UCSD-AML1 (cell line): ENCODE data around the gene TRAPPC12.
"Not testable (repeated sequence)": the region's sequence is repeated elsewhere in the genome, so short reads cannot be mapped to it uniquely, and the experiment has no call there.

Source experiments
- DNase-seq: peaks from one replicate; lab custom pipeline; 2025; ENCODE audit not compliant: unreplicated experiment; lab: John Stamatoyannopoulos, UW

TRAPPC12 gene

GRCh38 chr2:3498783-3499394 is 119.4 kb downstream of the TRAPPC12 start:
- no peak for DNase-seq

- DNase-seq: no peak
Measured at GRCh38 chr2:3500326-3500899, 120.9 kb downstream of the TRAPPC12 start.

- no peak for DNase-seq
Measured at GRCh38 chr2:3503046-3503445, 123.6 kb downstream of the TRAPPC12 start.

GRCh38 chr2:3503483-3503882 is 124.0 kb downstream of the TRAPPC12 start:
- no peak for DNase-seq

GRCh38 chr2:3504741-3505140 is 125.2 kb downstream of the TRAPPC12 start:
- no peak for DNase-seq

GRCh38 chr2:3505771-3506170 is 126.3 kb downstream of the TRAPPC12 start:
- no peak for DNase-seq

GRCh38 chr2:3512086-3512485 is 132.6 kb downstream of the TRAPPC12 start:
- DNase-seq: no peak

- no peak for DNase-seq
Measured at GRCh38 chr2:3513026-3513810, 133.7 kb downstream of the TRAPPC12 start.

GRCh38 chr2:3515438-3515837 is 135.9 kb downstream of the TRAPPC12 start:
- not testable (repeated sequence) for DNase-seq

- no peak for DNase-seq
Measured at GRCh38 chr2:3516831-3517230, 137.3 kb downstream of the TRAPPC12 start.

- no peak for DNase-seq
Measured at GRCh38 chr2:3517948-3518495, 138.5 kb downstream of the TRAPPC12 start.

- DNase-seq: peak; percentile 99
Measured at GRCh38 chr2:3518496-3519254, 139.2 kb downstream of the TRAPPC12 start.

GRCh38 chr2:3519255-3520205 is 140.0 kb downstream of the TRAPPC12 start, which contains the start of gene ADI1:
Gene ADI1, minus strand, starts transcription at chr2:3519531. Its CDS starts 44 bp downstream, at chr2:3519487.
- peak; percentile 89 for DNase-seq

- no peak for DNase-seq
Measured at GRCh38 chr2:3520591-3520990, 141.1 kb downstream of the TRAPPC12 start.

- no peak for DNase-seq
Measured at GRCh38 chr2:3522961-3523421, 143.5 kb downstream of the TRAPPC12 start.

GRCh38 chr2:3523551-3524041 is 144.1 kb downstream of the TRAPPC12 start:
- DNase-seq: no peak

- DNase-seq: no peak
Measured at GRCh38 chr2:3526871-3527270, 147.4 kb downstream of the TRAPPC12 start.

- no peak for DNase-seq
Measured at GRCh38 chr2:3527886-3528785, 148.6 kb downstream of the TRAPPC12 start.
